GM23248 (cell line): Measurements from ENCODE around the gene SACS. TPM values are rescaled to one million over a fixed set of nuclear protein-coding genes. Genes with fewer than 3 reads are reported as not detected.

Experiments used
- DNase-seq: peaks from one replicate; pipeline ENCODE4 v3.0.0-alpha.2; 2015
- H2AFZ ChIP-seq: fragments of 200-600 bp; sonication (generic); 2 replicates; pipeline ENCODE4 v1.6.1; 2016; ENCODE audit warnings: antibody characterized with exemption
- H3F3A ChIP-seq: fragments of 200-600 bp; sonication (generic); 2 replicates; pipeline ENCODE4 v1.6.1; 2016; ENCODE audit warnings: mild to moderate bottlenecking, antibody characterized with exemption, mixed run types; ENCODE audit not compliant: insufficient read depth
- H3K27ac ChIP-seq: fragments of 200-600 bp; sonication (generic); 2 replicates; pipeline ENCODE4 v1.5.1; 2016; ENCODE audit warnings: mild to moderate bottlenecking
- H3K27me3 ChIP-seq: fragments of 200-600 bp; sonication (generic); replicated peaks from 2 replicates; pipeline ENCODE4 v1.6.1; 2016; ENCODE audit warnings: mild to moderate bottlenecking; ENCODE audit not compliant: insufficient read depth
- H3K36me3 ChIP-seq: fragments of 200-600 bp; sonication (generic); 2 replicates; pipeline ENCODE4 v1.6.1; 2016; ENCODE audit warnings: low read depth, mild to moderate bottlenecking
- H3K4me1 ChIP-seq: fragments of 200-600 bp; sonication (generic); 2 replicates; pipeline ENCODE4 v1.6.1; 2016; ENCODE audit warnings: mild to moderate bottlenecking; ENCODE audit not compliant: insufficient read depth
- H3K4me2 ChIP-seq: fragments of 200-600 bp; sonication (generic); one replicate; pipeline ENCODE4 v1.6.1; 2016; ENCODE audit warnings: mild to moderate bottlenecking; ENCODE audit not compliant: unreplicated experiment
- H3K4me3 ChIP-seq: fragments of 200-600 bp; sonication (generic); 2 replicates; pipeline ENCODE4 v1.5.1; 2016; ENCODE audit warnings: mild to moderate bottlenecking
- H3K79me2 ChIP-seq: fragments of 200-600 bp; sonication (generic); 2 replicates; pipeline ENCODE4 v1.6.1; 2016; ENCODE audit warnings: mild to moderate bottlenecking; ENCODE audit not compliant: insufficient read depth
- H3K9ac ChIP-seq: fragments of 200-600 bp; sonication (generic); 2 replicates; pipeline ENCODE4 v1.6.1; 2016; ENCODE audit warnings: mild to moderate bottlenecking
- H3K9me2 ChIP-seq: fragments of 200-600 bp; sonication (generic); 2 replicates; pipeline ENCODE4 v1.6.1; 2016; ENCODE audit warnings: mixed run types, mild to moderate bottlenecking, moderate library complexity; ENCODE audit not compliant: insufficient read depth
- H3K9me3 ChIP-seq: fragments of 200-600 bp; sonication (generic); one replicate; pipeline ENCODE4 v1.6.1; 2017; ENCODE audit warnings: low read depth
- H4K20me1 ChIP-seq: fragments of 200-600 bp; sonication (generic); 2 replicates; pipeline ENCODE4 v1.6.0; 2016; ENCODE audit not compliant: insufficient read depth
- EZH2 ChIP-seq: fragments of 200-600 bp; sonication (generic); IDR thresholded peaks from 2 replicates; pipeline ENCODE4 v1.6.1; 2018; ENCODE audit warnings: antibody characterized with exemption, mild to moderate bottlenecking; ENCODE audit not compliant: insufficient read depth, poor library complexity, severe bottlenecking
- EZH2phosphoT487 ChIP-seq: fragments of 200-600 bp; sonication (generic); IDR thresholded peaks from 2 replicates; pipeline ENCODE4 v1.6.1; 2018; ENCODE audit warnings: antibody characterized with exemption, moderate library complexity, mild to moderate bottlenecking, low read depth; ENCODE audit not compliant: insufficient read depth
- WGBS, 2 experiments: methylation state at CpG; one replicate each; pipeline ENCODE4 v1.1.6; 2015 to 2017; ENCODE audit warnings: low lambda C conversion rate in 2 of 2, low coverage in 1 of 2; ENCODE audit errors: missing lambda C conversion rate in 2 of 2; 5-methylcytosine and 5-hydroxymethylcytosine counted together
- in situ Hi-C: fragments of 300-500 bp; cut with MboI; formaldehyde crosslinking; loops from 2 replicates; pipeline ENCODE4 v1.15.0; 2020
- polyA plus RNA-seq: library from polyadenylated mRNA; unstranded; fragments of >200 nt; fragmentation: Nextera tagmentation; extraction: Ambion mirVana; gene quantifications from 2 replicates; pipeline ENCODE4 v1.2.1, GENCODE V29; 2016
- total RNA-seq: library from RNA; depleted of rRNA; stranded (reverse); fragments of >200 nt; shearing (Covaris generic); gene quantifications from 2 replicates; pipeline ENCODE4 v1.2.3, GENCODE V29; 2014

SACS gene
- total and polyA plus RNA-seq, 2 experiments from 2014 or later = 8.1 to 45.7 TPM

DNA sequence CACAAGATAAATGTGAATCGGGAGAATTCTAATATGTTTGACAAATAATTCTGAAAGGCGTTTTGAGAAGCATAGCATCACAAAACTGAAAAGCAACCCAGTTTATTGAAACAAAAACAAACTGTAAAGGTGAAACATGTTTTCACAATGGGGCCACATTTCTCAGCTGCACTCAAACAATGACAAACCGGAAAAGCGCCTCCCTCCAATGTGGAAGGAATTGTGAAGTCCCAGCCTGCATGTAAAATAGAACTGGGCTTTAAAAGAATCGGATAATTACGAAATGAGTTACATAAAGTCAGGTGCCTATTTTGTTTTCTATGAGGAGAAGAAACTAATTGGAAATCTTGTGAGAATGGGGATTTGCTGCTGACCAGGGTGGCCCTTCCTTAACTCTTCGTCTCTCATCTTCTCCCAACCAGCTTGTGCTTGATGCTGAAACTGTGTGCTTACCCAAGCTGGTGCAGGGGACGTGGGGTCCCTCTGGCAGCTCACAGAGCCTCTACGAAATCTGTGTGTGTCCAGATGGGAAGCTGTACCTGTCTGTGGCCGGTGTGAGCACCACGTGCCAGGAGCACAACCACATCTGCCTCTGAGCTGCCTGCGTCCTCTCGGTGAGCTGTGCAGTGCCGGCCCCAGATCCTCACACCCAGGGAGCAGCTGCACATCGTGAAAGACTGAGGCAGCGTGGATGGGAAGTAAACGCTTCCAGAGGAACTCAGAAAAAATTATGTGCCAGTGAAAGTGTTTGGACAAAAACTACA lies 109.4 kb downstream of the SACS start:
- peaks cover 74% of the 10 kb centered on the region for H3F3A ChIP-seq
- in situ Hi-C loops = loop anchor here (25.0 kb wide), 2 partner anchors 512 to 1712 kb away; partner anchors contain the start of gene MICU2
- 43 to 46% methylated on average over 17 of the region's 17 CpGs for WGBS, 2 experiments
- no peaks in the 10 kb centered on the region for H3K79me2 ChIP-seq
- no peaks in the 10 kb centered on the region for H3K9me3 ChIP-seq
- DNase-seq = peak; percentile 51
- H3K27me3 ChIP-seq = no peaks in the 10 kb centered on the region
- H3K36me3 ChIP-seq = no peaks in the 10 kb centered on the region
- no peaks in the 10 kb centered on the region for H3K9me2 ChIP-seq
- H2AFZ ChIP-seq = peak overlapping the region; percentile 71
- peak overlapping the region; percentile 17 for H3K4me2 ChIP-seq
- H3K9ac ChIP-seq = no peak overlapping the region; the same call in 1 of the 2 replicates
- H3K27ac ChIP-seq = peak overlapping the region; percentile 41
- H3K4me3 ChIP-seq = peak overlapping the region; percentile 17
- H4K20me1 ChIP-seq = no peaks in the 10 kb centered on the region
- TF ChIP-seq EZH2 (no peak), EZH2phosphoT487 (no peak)
- H3K4me1 ChIP-seq = peaks cover 51% of the 10 kb centered on the region

DNA sequence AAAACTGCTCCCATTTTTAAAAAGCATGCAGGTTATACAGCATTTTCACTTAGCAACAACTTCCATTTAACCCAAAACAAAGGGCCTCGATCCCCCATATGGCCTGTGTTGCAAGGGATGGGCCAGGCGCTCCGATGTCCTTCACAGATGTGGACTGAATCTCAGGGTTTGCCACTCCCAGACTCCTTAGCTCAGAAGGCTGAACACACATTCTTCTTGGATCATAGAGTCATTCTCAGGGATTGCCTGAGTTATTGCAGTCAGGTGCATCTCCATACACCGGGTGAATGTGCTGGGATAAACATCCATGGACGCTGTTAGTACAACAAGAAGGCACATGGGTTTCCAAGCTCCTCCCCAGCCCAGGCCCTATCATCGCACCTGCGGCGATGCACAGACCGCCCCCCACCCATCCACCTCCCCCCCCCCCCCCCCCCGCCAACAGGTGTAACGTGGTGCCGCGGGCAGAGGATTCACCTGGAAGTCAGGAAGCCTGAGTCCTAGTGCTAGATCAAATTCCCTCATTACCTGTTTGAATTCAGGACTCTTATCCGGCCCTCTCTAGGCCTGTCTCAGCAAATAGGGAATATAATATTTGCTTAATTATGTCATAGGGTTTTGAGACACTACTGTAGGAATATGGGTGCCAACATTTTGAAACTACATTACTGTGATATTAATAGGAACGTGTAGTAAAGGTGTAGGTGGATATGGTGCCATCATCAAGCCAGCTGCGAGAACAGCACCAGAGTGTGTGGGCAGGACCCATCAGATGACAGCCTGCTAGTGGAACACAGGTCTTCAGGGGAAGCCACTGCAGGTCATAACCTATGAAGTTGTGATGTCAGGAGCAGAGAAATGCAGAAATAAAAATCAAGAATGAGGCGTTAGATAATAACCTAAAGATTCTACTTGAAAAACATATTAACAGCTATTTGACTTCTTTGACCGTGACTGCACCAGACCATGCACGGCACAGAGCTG lies 110.9 kb downstream of the SACS start:
- WGBS, 2 experiments = 88 to 89% methylated on average over 14 to 19 of the region's 19 CpGs
- Histone ChIP-seq H3K4me3 (peak overlapping the region; percentile 69), H3F3A (peaks cover 64% of the 10 kb centered on the region), H4K20me1 (no peaks in the 10 kb centered on the region), H3K9ac (peak overlapping the region; percentile 72; the same call in 1 of the 2 replicates), H3K4me1 (peaks cover 51% of the 10 kb centered on the region), H3K4me2 (peak overlapping the region; percentile 82), H3K36me3 (no peaks in the 10 kb centered on the region), H3K27me3 (no peaks in the 10 kb centered on the region), H3K9me2 (no peaks in the 10 kb centered on the region), H3K27ac (peak overlapping the region; percentile 94), H2AFZ (peak overlapping the region; percentile 50), H3K9me3 (no peaks in the 10 kb centered on the region), H3K79me2 (no peaks in the 10 kb centered on the region)
- in situ Hi-C loops = loop anchor here (25.0 kb wide), 2 partner anchors 510 to 1710 kb away; partner anchors contain the start of gene MICU2
- DNase-seq = peak; percentile 10
- no peak for TF ChIP-seq EZH2

DNA sequence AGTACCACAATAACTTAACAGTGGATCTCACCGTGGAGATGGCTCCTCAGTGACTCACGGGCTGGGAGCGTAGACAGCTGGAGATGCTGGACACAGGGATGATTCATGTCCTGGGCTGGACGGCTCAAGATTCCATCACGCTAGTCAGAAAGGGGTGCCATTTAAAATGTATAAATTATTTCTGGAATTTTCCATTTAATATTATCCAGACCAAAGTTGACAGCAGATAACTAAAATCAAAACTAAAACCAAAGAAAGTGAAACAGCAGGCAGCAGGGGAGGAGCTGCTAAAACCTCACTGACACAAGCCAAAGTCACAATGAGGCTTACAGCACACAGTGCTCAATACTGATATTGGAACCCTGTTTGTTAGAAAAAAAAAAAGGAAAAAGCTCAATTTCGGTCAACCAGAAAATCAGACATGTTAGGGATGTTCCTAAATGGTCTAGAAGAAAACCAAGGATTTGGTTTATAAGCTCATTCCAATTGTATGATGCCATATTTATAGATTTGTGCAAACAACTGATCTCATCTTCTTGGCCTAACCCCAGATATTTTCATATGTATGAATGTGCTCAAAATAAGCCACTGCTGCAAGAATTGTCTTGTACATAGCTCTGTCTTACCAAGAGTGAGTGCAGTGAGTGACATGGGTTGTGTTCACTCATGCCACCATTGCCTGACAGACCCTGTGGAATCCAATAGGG lies 111.8 kb downstream of the SACS start:
- Histone ChIP-seq H3F3A (peaks cover 64% of the 10 kb centered on the region), H3K9me2 (no peaks in the 10 kb centered on the region), H3K27me3 (no peaks in the 10 kb centered on the region), H3K27ac (peak overlapping the region; percentile 94), H3K4me3 (peak overlapping the region; percentile 69), H2AFZ (peak overlapping the region; percentile 50), H3K9ac (peak overlapping the region; percentile 72), H3K4me1 (peaks cover 51% of the 10 kb centered on the region), H4K20me1 (no peaks in the 10 kb centered on the region), H3K79me2 (no peaks in the 10 kb centered on the region), H3K4me2 (peak overlapping the region; percentile 82), H3K36me3 (no peaks in the 10 kb centered on the region), H3K9me3 (no peaks in the 10 kb centered on the region)
- peak; percentile 97 for DNase-seq
- WGBS, 2 experiments = 0 to 1% methylated on average over 6 of the region's 6 CpGs
- in situ Hi-C loops = loop anchor here (25.0 kb wide), 2 partner anchors 509 to 1709 kb away; partner anchors contain the start of gene MICU2
- no peak for TF ChIP-seq EZH2phosphoT487
